ENCODE measurements around the gene TMEM187. TPM values are rescaled to one million over a fixed set of nuclear protein-coding genes. Genes with fewer than 3 reads are reported as not detected.

Gene TMEM187
- total and polyA plus RNA-seq, 8 donors: 3.9 to 13.5 (median 6.3) TPM

- Histone ChIP-seq H3K27ac (no peak overlapping the region), H3K27me3 (no peaks in the 10 kb centered on the region), H3K4me3 (no peak overlapping the region), H3K4me1 (no peaks in the 10 kb centered on the region), H3K9me3 (no peaks in the 10 kb centered on the region), H3K36me3 (peaks cover 0 to 49% of the 10 kb centered on the region in 2 donors)
- ATAC-seq (no peak), DNase-seq (no peak)
- intact Hi-C loops (cut with DNase I): no loop called here
- TF ChIP-seq CTCF (IDR thresholded peaks at IDR 0.05): no peak
Observed at GRCh38 chrX:154027022-154027402, 54.5 kb downstream of the TMEM187 start.

GRCh38 chrX:154027986-154028385 lies 55.4 kb downstream of the TMEM187 start:
- Histone ChIP-seq H3K36me3 (peaks cover 0 to 52% of the 10 kb centered on the region in 2 donors), H3K4me1 (no peaks in the 10 kb centered on the region), H3K27ac (no peak overlapping the region), H3K9me3 (no peaks in the 10 kb centered on the region), H3K27me3 (no peaks in the 10 kb centered on the region), H3K4me3 (no peak overlapping the region)
- intact Hi-C loops (cut with DNase I): no loop called here
- no peak for TF ChIP-seq CTCF (IDR thresholded peaks at IDR 0.05)
- ATAC-seq (no peak), DNase-seq (no peak)

GRCh38 chrX:154028502-154029184 lies 56.1 kb downstream of the TMEM187 start:
- no peaks in the 10 kb centered on the region for H3K9me3 ChIP-seq
- DNase-seq (no peak), ATAC-seq (no peak)
- intact Hi-C loops (cut with DNase I): no loop called here
- H3K4me1 ChIP-seq: no peaks in the 10 kb centered on the region
- peaks cover 0 to 52% of the 10 kb centered on the region in 2 donors for H3K36me3 ChIP-seq
- no peak overlapping the region for H3K4me3 ChIP-seq
- no peak for TF ChIP-seq CTCF (IDR thresholded peaks at IDR 0.05)
- H3K27ac ChIP-seq: no peak overlapping the region
- H3K27me3 ChIP-seq: no peaks in the 10 kb centered on the region

- no peaks in the 10 kb centered on the region for H3K27me3 ChIP-seq
- intact Hi-C loops (cut with DNase I): no loop called here
- DNase-seq: no peak
- ATAC-seq: no peak
- peaks cover 0 to 52% of the 10 kb centered on the region in 2 donors for H3K36me3 ChIP-seq
- TF ChIP-seq CTCF (IDR thresholded peaks at IDR 0.05): no peak
- no peak overlapping the region for H3K4me3 ChIP-seq
- H3K27ac ChIP-seq: no peak overlapping the region
- H3K4me1 ChIP-seq: no peaks in the 10 kb centered on the region
- no peaks in the 10 kb centered on the region for H3K9me3 ChIP-seq
Observed at GRCh38 chrX:154029439-154029838, 56.9 kb downstream of the TMEM187 start.

- no peak for ATAC-seq
- Histone ChIP-seq H3K36me3 (peaks cover 0 to 52% of the 10 kb centered on the region in 2 donors), H3K27me3 (no peaks in the 10 kb centered on the region), H3K4me3 (no peak overlapping the region), H3K9me3 (no peaks in the 10 kb centered on the region), H3K4me1 (no peaks in the 10 kb centered on the region), H3K27ac (no peak overlapping the region)
- no peak for TF ChIP-seq CTCF (IDR thresholded peaks at IDR 0.05)
- intact Hi-C loops (cut with DNase I): no loop called here
- no peak for DNase-seq
Observed at GRCh38 chrX:154030266-154030665, 57.7 kb downstream of the TMEM187 start.
